Activated CD4-positive, alpha-beta T cell treated with anti-CD3 and anti-CD28 coated beads for 48 hours (primary cell): ENCODE results near the gene GNS.

Experiments
- DNase-seq: peaks from one replicate; pipeline ENCODE4 v3.0.0-alpha.2; 2020

The GNS gene

DNA sequence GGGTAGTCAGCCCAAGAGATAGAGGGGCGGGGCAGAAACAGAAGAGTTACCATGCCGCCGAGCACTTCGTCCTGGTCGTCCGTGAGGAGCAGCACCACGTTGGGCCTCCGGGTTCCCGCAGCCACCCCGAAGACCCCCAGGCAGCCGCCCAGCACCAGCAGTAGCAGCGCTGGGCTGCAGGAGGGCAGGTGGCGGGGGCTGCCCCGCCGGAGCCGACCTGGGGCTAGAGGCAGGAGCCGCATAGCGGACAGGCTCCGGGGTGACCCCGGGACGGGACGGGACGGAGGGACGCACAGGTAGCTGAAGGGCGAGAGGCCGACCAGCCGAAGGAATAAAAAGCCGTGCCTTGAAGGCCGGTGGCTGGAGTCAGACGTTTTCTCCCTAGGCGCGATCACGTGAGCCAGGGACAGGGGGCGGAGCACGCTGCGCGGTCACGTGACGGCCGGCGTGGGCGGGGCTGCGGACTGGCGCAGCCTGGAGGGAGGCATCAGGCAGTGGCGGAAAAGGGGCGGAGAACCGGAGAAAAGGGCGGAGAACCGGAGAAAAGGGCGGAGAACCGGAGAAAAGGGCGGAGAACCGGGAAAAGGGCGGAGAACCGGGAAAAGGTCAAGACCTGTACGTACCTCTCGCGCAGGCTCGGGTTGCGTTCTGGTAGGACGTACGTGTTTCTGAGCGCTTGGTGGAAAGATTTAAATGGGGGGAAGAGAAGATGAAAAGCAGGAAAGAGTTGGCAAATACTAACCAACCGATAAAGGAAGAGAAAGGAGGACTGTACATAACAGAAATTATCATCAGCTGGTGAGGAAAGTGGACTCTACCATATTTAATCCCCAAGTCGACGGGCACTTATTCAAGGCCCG is at the start of gene GNS:
Gene GNS, minus strand, starts transcription at position 372 of the 860 bp plus-strand sequence. Its CDS starts 130 bp downstream, at position 242.
- peak; percentile 97 for DNase-seq

DNA sequence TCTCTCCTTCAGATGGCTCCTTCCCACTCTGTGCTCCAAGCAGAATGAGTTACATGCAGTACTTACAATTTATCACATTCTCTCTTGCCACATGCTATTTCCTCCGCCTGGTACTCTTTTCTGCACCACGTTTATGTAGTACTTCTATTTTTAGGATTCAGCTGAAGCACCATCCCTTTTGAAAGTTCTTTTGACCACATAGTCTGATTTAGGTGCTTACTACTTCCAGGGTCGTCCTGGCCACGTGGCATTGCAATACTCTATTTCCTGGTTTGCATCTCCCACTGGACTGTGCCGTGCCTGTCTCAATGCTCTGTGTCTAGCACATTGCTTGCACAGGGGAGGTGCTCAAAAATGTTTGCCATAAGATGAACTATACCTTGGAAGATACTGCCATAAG is 48.9 kb upstream of the GNS start:
- no peak for DNase-seq

- no peak for DNase-seq
These were observed 47.6 kb upstream of the GNS start for GRCh38 chr12:64806593-64807460.

GRCh38 chr12:64806173-64806572 is 47.0 kb upstream of the GNS start:
- no peak for DNase-seq

GRCh38 chr12:64802180-64802775 is 43.1 kb upstream of the GNS start:
- DNase-seq, result peak; percentile 75

GRCh38 chr12:64801381-64801780 is 42.2 kb upstream of the GNS start:
- DNase-seq, result no peak

GRCh38 chr12:64800640-64801039 is 41.4 kb upstream of the GNS start:
- DNase-seq, result no peak

GRCh38 chr12:64798165-64798564 is 39.0 kb upstream of the GNS start:
- DNase-seq, result no peak

- DNase-seq, result no peak
These were observed 38.0 kb upstream of the GNS start for GRCh38 chr12:64797156-64797555.

GRCh38 chr12:64796205-64796845 is 37.1 kb upstream of the GNS start:
- DNase-seq, result peak; percentile 66

- no peak for DNase-seq
These were observed 35.1 kb upstream of the GNS start for GRCh38 chr12:64794305-64794704.

DNA sequence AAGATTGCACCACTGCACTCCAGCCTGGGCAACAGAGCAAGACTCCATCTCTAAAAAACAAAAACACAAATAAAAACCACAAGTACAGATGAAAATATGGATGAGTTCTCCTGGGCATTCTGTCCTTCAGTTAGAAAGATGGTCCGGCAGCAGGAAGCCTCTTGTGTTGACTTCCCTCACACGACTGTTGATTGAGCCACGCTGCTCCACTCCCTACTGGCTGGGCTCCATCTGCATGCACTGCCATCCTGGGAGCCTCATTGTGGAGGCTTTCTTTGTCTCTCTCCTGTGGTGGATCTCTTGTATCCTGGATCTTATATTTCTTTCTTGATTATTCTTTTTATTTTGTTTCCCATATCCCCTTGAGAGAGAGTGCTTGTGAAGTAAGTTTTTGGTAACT is 34.4 kb upstream of the GNS start:
- no peak for DNase-seq

GRCh38 chr12:64792128-64792527 is 32.9 kb upstream of the GNS start:
- DNase-seq, result no peak

- no peak for DNase-seq
These were observed 31.8 kb upstream of the GNS start for GRCh38 chr12:64791036-64791435.

GRCh38 chr12:64790166-64790565 is 31.0 kb upstream of the GNS start:
- no peak for DNase-seq

GRCh38 chr12:64785838-64786237 is 26.6 kb upstream of the GNS start:
- DNase-seq, result no peak

DNA sequence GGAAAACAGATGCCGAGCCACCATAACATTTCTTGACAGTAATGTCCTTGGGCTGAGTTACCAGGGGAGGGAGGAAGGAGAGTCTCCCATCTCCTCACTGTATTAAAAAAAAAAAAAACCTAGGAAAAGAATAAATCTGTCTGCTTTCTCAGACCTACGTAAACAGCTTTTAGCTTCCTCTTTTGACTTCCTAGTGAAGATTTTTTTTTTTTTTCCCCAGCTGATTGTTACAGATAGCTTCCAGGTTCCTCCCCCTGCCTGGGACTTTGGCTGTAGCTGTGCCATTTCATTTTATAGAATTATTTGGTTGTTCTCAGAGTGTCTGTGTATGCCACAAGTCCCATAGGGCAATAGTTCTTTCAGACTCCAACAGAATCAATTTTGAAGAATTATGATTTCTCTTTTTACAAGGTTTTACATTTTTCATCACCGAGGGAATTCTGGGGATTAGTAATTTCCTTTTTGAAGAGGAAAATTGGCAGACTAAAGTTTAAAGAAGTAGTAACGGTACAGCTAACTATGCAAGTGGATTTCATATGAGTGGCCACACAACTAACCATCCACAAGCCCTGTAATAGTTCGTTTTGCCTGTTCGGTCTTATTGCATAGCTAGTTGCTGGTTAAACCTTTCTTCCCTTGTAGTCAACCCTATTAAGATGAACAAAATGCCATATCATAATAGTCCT is 23.1 kb upstream of the GNS start:
- DNase-seq, result no peak

- no peak for DNase-seq
These were observed 22.3 kb upstream of the GNS start for GRCh38 chr12:64781280-64782190.

DNA sequence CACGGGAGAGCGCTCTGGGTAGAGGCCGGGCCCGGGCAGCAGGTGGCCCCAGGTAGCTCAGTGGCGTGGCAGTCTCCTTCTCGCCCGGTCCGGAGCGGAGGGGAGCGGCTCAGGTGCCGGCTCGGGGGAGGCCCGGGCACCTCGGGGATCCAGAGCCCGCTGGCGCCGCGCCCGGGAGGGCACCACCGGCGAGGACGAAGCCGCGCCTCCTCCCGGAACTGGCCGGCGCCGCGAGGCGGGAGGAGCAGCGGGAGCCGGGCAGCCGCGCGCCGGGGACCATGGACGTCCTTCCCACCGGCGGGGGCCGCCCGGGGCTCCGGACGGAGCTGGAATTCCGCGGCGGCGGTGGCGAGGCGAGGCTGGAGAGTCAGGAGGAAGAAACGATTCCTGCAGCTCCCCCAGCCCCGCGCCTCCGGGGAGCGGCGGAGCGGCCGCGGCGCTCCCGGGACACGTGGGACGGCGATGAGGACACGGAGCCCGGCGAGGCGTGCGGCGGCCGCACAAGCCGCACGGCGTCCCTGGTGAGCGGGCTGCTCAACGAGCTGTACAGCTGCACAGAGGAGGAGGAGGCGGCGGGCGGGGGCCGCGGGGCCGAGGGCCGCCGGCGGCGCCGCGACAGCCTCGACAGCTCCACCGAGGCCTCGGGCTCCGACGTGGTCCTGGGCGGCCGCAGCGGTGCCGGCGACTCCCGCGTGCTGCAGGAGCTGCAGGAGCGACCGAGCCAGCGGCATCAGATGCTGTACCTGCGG is 21.5 kb upstream of the GNS start:
- DNase-seq, result peak; percentile 11

- DNase-seq, result no peak
These were observed 20.9 kb upstream of the GNS start for GRCh38 chr12:64780132-64780530.
